ENCODE results near the gene OBP2B.
"Not testable (repeated sequence)": the region's sequence is repeated elsewhere in the genome, so short reads cannot be mapped to it uniquely, and the experiment has no call there.

Gene OBP2B, protein sequence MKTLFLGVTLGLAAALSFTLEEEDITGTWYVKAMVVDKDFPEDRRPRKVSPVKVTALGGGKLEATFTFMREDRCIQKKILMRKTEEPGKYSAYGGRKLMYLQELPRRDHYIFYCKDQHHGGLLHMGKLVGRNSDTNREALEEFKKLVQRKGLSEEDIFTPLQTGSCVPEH

DNA sequence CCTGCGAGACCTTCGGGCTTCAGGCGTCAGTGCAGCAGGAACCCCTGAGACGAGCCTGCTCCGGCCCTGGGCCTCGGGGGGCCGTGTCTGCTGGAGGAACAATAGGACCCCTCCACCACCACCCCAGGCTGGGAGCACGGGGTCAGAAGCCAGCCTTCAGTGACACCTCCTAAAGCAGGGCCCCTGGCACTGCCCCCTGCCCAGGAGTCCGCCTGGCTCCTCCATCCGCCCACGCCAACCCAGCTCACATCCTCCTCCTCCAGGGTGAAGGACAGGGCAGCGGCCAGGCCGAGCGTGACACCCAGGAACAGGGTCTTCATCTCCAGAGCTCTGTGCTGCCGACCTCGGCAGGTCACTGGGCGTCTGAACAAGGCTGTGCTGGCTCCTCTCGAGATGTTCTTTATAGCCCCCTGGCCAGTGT, at the start of gene OBP2B:
Gene OBP2B (minus strand): TSS at position 371 of the 421 bp plus-strand sequence. CDS start 51 bp downstream, at position 320.
- DNase-seq (ENCODE audit: low read depth): not testable (repeated sequence)

DNA sequence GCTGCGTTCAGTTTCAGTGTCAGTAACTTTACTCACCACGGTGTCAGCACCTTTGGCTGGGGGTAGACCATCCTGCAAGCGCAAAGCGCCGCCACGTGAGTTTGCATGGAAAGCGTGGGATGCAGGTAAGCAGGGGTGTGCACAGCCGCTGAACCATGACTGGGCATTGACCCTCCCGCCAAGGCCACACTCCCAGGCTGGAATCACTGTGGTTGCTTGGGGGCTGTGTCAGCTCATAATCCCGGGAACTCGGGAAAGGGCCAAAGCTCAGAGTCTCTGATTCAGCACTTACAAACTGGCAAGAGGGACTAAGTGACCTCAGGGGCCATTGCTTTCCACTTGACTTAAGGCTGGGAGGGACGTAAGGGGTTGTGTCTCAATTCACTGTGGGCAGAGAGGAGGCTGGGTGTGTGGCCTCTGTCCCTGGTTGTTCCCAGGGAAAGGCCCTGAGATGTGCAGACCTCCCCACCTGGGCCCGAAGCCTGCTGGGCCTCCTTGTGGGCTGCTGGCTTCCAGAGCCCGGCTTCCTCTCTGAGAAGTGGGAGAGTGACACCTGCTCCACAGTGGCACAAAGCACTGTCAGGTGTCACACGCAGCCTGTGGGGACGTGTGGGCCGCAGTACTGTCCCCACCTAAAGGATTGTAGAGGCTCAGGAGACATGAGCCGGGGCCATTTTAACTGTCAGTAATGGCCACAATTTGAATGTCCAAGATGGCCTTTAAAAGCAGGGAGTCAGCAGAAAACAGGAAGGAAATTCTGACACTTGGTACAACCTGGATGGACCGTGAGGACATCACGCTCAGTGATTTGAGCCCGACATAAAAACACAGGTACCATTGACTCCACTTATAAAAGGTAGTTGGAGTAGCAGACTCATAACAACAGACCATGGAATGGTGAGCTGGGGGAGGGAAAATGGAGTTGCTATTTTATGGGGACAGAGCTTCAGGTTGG, 49.3 kb upstream of the OBP2B start:
- DNase-seq (ENCODE audit: low read depth): no peak

DNA sequence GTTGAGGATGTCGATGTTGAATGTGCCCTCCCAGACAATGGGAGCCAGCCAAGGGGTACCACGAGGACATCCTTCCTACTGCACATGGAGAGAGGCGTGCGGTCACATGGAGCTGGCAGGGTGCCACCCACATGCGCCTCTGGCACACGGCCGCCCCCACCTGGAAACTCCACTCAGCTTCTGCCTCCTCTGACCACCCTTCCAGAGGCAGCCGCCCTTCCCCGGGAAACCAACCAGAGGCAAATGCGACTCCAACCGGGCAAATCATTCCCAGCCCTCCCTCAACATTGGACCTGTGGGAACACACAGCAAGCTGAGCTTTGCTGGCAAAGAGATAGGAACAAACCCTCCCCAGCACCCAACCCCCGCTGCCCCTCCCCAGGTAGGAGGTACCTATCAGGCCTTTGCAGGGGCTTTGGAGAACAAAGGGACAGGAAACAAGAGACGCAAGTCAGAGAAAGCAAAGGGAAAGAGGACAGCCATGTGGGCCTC, 48.5 kb upstream of the OBP2B start:
- no peak for DNase-seq (ENCODE audit: low read depth)

DNA sequence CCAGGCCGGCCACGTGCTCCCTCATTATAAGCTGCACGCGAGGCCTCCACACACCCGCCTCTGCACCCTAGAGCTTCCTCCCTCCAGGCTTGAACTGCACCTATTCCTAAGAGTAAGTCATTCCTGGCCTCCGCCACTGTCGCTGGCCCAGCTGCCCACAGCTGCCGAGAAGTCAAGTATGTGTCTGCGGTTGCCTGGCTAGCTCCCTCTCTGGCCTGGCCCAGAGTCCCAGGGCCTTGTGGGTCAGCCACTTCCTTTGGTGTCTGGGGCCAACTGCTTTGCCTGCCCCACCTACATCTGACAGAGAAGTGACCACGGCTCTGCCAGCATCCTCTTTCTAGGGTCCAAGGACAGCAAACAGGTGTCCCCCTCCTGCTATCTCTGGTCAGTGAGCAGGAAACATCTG, 47.6 kb upstream of the OBP2B start:
- DNase-seq (ENCODE audit: low read depth): no peak

DNA sequence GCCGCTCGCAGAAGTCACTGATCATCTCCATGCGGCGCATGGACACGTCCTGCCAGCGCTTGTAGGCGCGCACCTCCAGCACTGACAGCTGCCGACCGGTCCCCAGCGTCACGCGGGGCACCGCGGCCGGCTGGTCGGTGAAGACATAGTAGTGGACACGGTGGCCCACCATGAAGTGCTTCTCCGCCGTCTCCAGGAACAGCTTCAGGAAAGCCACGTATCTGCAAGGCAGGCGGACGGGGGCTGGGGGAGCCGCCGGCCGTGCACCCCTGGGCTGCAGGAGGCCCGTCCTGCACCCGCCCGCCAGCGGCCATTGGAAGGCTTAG, 47.0 kb upstream of the OBP2B start:
- DNase-seq (ENCODE audit: low read depth): no peak

DNA sequence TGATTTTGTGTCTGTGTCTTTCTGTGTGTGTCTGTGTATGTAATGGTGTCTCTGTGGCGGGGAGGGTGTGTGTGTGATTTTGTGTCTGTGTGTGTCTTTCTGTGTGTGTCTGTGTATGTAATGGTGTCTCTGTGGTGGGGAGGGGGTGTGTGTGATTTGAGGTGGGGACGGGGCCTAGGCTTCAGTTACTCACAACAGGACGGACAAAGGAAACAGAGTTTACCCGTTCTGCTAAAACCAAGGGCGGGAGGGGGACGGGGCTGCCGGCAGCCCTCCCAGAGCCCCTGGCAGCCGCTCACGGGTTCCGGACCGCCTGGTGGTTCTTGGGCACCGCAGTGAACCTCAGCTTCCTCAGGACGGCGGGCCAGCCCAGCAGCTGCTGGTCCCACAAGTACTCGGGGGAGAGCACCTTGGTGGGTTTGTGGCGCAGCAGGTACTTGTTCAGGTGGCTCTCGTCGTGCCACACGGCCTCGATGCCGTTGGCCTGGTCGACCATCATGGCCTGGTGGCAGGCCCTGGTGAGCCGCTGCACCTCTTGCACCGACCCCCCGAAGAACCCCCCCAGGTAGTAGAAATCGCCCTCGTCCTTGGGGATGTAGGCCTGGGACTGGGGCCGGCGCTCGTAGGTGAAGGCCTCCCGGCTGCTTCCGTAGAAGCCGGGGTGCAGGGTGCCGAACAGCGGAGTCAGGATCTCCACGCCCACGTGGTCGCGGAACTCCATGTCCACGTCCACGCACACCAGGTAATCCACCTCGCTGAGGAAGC, 46.5 kb upstream of the OBP2B start:
- no peak for DNase-seq (ENCODE audit: low read depth)

DNA sequence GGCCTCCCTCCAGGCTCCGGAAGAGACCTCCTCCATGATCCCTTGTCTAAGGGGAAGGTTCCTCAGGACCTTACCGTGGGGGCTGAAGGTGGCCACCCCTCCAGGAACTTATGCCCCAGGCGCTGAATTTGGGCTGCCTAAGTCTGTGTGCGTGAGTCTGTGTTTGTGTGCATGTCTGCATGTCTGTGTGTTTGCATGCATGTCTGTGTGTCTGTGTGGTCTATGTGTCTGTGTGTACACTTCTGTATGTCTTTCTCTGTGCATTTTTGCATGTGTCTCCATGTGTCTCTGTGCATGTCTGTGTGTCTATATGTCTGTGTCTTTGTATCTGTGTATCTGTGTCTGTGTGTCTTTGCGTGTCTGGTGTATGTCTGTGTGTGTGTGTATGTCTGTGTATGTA, 45.4 kb upstream of the OBP2B start:
- no peak for DNase-seq (ENCODE audit: low read depth)

DNA sequence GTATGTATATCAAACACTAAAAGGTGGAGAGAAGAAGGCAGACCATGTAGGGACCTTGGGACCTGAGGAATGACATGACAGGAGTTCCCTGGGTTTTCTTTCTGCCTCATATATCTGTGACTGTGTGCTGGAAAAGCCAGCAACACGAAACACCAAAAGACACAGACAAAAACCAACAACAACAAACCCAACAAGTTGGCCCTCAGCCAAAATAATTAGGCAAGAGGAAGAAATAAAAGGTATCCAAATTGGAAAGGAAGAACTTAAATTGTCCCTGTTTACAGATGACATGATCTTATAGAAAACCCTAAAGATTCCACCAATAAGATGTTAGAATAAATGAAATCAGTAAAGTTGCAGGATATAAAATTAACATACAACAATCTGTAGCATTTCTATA, 44.2 kb upstream of the OBP2B start:
- DNase-seq (ENCODE audit: low read depth): no peak

DNA sequence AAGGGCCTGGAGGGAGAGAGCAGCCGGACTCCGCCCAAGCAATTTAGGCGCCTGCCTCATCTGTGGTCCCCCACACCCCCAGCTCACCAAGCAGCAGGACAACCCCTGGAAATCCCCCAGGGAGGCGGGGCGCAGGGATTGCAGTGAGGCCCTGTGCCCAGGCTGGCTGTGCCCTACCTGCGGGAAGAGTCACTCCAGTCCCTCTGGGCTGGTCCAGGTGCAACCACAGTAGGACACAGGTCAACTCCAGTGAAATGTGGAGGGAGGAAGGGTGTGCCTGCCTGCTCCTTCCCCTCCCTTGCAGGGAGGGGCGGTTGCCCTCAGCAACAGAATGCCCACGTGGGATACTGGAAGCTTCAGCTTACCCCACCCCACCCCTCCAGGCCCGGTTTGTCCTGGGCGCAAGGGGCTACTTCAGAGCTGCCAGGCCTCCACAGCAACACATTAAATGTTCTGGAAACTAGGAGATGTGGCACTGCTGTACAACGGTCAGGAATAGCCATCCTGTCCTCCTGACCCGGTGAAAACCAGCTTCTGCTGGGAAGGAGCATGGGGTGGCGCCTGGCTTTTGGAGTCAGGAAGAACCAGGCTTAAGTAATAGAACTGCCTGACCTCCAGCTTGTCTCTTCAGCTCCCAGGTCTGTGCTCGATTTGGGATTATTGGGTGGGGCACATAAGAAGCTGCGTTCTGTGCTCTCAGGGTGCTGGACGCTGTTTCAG, 43.4 kb upstream of the OBP2B start:
- no peak for DNase-seq (ENCODE audit: low read depth)

DNA sequence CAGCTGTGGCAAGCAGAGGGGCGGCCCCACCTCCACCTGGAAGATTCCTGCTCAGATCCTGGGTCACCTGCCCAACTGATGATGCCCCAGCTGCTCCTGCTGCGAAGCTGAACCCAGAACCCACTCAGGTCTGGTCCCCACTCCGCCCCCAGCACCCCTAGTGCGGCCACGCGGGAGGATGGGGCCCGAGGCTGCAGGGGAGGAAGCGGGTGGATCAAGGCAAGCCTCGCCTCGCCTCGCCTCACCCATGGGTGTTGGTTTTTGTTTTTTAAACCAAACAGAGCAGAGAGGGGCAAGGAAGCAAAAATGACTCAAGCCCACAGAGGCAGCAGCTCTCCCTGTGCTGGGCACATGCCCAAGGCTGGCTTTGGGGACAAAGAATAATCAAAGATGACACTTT, 42.7 kb upstream of the OBP2B start:
- no peak for DNase-seq (ENCODE audit: low read depth)

DNA sequence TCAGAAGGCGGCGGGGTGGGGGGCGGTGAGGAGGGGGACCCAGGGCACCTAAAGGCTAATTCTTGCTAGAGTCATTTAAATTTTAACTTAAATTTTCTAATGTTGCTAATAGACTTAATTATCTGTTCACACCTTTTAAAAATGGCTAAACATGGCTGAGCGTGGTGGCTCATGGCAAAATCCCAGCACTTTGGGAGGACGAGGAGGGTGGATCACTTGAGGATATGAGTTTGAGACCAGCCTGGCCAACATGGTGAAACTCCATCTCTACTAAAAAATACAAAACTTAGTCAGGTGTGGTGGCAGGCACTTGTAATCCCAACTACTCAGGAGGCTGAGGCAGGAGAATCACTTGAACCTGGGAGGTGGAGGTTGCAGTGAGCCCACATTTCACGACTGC, 42.2 kb upstream of the OBP2B start:
- not testable (repeated sequence) for DNase-seq (ENCODE audit: low read depth)

DNA sequence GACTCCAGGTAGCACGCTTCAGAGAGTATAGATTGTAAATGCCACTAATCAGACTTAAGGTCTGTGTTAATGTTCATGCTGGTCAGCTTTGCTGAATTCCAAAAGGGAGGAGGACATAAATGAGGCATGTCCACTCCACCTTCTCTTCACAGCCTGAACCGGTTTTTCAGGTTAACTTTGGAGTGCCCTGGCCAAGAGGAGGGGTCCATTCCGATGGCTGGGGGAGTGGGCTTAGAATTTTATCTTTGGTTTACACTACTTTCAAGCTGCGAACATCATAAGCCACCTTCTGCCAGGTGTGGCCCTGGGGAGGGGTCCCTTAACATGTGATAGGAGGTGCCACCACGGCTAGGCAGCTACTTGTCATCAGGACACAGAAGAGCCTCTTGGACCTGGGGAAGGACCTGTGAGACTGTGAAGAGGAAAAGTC, 41.7 kb upstream of the OBP2B start:
- no peak for DNase-seq (ENCODE audit: low read depth)

DNA sequence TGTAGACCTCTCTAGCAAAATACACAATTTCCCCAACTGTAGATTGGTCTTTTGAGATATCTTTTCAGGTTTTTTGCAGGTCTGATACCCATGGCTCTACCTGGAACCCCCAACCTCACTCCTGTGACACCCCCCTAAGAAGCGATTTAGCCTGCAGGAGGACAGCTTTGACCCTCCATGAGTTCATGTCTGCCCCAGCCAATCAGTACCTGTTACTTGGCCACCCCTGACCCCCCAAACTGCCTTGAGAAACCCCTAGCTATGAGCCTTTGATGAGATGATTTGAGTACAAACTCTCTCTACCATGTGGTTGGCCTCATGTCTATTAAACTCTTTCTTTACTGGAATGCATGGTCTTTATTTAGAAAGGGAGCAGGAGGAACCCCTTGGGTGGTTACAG, 40.3 kb upstream of the OBP2B start:
- no peak for DNase-seq (ENCODE audit: low read depth)

DNA sequence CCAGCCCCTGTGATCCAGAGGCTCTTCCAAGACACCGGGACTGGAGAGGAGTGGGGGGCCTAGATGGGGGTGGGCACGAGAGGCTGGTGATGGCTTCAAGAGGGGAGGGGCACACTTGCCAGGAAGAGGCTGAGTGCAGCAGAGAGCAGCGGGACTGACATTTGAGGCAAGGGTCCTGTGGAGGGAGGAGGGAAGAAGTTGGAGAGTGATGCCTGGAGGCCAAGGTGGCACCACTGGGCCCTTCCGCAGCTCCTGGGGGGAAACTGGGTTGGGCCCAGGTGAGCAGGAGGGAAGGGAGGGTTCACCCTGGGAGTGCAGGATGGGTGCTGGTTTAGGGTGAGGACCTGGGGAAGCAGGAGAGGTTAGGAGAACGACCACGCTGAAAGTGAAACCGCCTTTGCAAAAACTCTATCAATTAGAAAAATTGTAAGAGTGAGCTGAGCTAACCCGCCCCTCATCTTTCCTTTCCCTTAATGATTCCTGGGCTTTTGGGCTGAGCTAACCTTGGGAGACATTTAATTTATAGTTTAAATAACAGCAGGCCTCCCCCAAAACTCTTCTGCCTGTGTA, 39.8 kb upstream of the OBP2B start:
- no peak for DNase-seq (ENCODE audit: low read depth)

DNA sequence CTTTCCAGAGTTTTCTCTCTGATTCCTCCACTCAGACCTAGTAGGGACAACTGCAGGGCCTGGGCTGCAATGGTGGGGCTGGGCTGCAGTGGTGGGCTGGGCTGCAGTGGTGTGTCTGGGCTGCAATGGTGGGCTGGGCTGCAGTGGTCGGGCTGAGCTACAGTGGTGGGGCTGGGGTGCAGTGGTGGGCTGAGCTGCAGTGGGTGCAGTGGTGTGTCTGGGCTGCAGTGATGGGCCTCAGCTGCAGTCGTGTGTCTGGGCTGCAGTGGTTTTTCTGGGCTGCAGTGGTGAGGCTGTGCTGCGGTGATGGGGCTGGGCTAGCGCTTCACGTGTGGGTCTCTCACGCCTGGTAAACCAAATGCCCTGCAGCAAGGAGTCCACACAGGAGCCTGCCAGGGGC, 38.6 kb upstream of the OBP2B start:
- DNase-seq (ENCODE audit: low read depth): no peak

DNA sequence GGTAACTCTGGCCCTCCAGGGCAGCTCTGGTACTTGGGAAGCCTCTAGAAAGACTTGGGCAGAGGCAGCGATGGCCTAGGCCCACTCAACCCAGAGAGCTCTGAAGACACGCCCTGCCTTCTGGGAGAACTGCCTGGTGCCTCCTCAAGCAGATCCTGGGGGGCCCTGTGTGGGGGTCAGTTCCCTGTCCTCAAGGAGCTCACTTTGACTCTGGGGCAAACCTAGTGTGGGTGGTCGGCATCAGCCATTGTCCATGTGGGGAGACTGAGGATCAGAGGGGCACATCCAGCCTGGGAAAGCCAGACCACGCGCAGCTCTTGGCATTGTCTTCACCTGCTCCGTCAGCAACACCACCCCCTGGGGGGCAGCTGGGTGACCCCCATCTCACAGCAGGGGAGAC, 37.9 kb upstream of the OBP2B start:
- no peak for DNase-seq (ENCODE audit: low read depth)

DNA sequence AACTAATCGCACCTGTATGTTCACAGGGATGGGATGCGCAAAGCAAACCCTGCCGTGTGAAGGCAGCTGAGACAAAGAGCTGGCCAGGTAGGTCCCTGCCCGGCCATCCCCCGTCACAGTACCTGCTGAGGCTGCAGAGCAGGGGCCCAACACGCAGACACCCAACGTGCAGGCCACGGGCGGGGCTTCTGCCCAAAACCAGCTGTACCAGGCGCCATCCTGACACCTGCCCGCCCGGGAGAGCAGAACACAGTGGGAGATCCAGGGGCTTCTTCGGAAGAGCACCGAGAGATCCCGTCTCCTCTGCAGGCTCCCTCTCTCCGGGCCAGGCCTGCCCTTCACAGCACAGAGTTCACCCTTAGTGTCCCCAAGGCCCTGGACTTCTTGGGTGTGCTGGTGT, 37.5 kb upstream of the OBP2B start:
- no peak for DNase-seq (ENCODE audit: low read depth)

DNA sequence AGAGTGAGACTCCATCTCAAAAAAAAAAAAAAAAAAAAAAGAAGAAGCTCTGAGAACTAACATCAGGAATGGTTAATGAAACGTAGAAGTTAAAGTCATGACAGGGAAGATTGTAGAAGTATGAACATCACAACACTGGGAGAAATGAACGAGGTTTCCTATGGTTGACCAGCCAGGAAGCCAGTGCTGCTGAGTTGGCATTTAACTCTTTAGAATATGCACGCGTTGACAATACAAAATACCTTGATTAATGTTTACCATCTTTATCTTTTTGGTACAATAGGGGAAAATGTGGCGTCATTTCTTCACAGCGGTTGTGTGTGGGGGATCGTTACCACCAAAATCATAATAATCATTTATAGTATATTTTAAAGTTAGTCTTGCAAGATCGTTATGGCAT, 33.9 kb upstream of the OBP2B start:
- no peak for DNase-seq (ENCODE audit: low read depth)

DNA sequence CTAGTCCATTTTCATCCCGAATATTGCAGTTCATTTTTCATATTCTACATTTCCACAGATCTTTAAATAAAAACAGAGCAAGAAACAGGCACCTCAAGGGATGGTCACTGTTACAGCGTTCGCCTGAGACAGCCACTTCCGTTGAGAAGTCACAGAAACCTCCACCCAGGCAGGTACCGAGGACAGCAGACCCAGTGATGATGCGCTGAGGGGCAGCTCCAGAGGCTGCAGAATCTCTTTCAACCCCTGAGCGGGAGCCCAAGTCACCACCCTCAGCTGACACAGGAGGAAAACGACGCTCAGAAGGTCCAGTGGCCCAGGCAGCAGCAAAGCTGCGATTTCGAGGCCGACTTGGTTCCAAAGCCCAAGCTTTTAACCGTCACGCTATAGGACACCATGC, 33.2 kb upstream of the OBP2B start:
- DNase-seq (ENCODE audit: low read depth): no peak

DNA sequence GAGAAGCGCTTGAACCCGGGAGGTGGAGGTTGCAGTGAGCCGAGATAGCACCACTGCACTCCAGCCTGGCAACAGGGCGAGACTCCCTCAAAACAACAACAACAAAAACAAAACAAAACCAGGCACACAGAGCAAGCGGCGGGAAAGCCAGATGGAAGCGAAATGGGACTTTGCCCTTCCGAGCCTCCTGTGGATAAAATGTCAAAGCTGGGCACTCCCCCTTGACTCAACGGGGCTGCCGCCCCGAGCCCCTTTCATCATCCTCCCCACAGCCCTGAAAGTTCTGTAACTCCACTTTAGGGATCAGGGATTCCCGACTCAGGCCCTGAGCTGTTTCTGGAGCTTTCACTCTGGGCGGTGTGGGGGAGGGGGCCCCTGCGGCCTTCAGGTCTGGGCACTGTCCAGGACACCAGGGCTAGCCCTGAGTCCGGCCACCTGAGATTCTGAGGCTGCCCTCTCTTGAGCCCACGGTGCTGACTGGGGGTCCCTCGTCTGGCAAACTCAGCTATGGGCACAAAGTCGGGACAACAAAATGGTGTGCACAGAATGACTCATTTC, 30.6 kb upstream of the OBP2B start:
- DNase-seq (ENCODE audit: low read depth): no peak

DNA sequence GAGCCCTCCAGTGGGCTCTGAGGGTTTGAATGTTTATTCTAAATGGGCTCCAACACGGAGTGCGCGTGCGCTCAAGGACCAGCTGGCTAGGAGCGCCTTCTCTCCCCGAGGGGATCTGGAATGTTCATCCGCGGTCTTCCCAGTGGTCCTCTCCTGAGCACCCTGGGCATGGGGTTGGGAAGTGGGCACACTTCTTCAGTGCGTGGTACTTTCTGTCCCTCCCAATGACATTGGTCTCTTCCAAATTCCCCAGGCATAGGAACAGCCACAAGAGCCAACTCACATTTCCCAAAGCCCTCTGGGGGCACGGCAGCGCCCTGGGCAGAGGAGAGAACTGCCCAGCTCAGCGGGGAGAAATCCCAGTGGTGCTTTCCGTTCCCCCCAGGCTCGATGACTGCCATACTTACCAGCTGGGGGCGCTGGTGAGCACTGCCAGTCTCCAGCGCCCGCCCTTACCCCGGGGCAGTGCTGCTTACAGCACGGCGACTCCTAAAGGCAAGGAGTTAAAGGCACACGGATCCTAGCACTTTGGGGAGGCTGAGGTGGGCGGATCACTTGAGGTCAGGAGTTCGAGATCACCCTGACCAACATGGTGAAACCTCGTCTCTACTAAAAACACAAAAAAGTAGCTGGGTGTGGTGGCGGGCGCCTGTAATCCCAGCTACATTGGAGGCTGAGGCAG, 29.9 kb upstream of the OBP2B start:
- peak; percentile 49 for DNase-seq (ENCODE audit: low read depth)
